NCI-H1930 (cell line): ENCODE measurements around the gene RSBN1.
"Not testable (repeated sequence)": the region's sequence is repeated elsewhere in the genome, so short reads cannot be mapped to it uniquely, and the experiment has no call there.

Experiments used
- DNase-seq, 2 experiments: peaks; one replicate each; lab custom pipeline; 2025; lab: John Stamatoyannopoulos, UW

RSBN1 gene

GRCh38 chr1:113782406-113782805 is 29.9 kb downstream of the RSBN1 start:
- DNase-seq = no peak

DNA sequence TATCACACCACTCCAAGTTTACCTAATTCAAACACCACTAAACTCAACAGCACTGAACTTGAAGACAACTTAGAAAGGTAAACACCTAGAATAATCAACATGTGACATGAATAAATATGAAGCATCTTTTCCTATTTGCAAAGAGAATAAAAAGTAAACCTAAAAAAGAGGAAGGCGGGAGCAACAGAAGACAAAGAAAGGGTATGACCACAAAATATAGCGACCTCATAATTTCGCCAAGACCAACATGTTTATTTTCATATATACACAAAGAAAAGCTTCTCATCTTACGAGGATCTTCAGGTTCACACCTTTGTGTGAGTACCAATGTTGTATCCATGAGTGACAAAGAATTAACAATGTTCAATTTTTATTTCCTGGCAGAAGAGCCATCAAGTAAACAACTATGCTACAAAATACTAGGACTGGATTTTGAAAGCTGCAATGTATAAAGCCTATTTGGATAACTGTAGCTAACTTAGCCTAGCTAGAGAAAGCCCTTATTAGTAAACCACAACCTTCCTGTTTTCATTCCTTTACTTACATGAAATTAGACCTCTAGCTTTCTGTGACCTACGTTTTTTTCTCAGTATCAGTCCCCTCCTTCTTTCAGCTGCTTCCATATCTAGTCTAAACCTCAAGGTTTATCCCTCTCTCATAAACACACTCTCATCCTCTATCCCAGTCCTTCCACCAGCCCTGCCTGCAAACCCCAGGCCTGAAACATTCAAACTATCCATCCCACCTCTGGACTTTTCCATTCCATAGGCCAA is 31.7 kb downstream of the RSBN1 start:
- DNase-seq = no peak

DNA sequence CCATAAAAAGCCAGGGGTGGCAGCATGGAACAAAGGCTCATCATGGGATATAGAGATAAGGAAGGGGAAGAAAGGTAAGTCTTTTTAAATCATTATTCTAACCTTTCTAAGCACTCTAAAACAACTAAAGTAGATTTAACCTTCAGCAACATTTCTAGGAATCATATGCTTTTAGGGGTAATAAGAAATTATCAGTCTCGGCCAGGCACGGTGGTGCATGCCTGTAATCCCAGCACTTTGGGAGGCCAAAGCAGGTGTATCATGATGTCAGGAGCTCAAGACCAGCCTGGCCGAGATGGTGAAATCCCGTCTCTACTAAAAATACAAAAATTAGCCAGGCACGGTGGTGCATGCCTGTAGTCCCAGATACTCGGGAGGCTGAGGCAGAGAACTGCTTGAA is 32.7 kb downstream of the RSBN1 start:
- no peak for DNase-seq

- DNase-seq = no peak
These were observed 34.7 kb downstream of the RSBN1 start for GRCh38 chr1:113777561-113777960.

- no peak for DNase-seq
These were observed 42.2 kb downstream of the RSBN1 start for GRCh38 chr1:113770031-113770430.

GRCh38 chr1:113769601-113769970 is 42.7 kb downstream of the RSBN1 start:
- no peak for DNase-seq

GRCh38 chr1:113768916-113769600 is 43.2 kb downstream of the RSBN1 start:
- DNase-seq = no peak

DNA sequence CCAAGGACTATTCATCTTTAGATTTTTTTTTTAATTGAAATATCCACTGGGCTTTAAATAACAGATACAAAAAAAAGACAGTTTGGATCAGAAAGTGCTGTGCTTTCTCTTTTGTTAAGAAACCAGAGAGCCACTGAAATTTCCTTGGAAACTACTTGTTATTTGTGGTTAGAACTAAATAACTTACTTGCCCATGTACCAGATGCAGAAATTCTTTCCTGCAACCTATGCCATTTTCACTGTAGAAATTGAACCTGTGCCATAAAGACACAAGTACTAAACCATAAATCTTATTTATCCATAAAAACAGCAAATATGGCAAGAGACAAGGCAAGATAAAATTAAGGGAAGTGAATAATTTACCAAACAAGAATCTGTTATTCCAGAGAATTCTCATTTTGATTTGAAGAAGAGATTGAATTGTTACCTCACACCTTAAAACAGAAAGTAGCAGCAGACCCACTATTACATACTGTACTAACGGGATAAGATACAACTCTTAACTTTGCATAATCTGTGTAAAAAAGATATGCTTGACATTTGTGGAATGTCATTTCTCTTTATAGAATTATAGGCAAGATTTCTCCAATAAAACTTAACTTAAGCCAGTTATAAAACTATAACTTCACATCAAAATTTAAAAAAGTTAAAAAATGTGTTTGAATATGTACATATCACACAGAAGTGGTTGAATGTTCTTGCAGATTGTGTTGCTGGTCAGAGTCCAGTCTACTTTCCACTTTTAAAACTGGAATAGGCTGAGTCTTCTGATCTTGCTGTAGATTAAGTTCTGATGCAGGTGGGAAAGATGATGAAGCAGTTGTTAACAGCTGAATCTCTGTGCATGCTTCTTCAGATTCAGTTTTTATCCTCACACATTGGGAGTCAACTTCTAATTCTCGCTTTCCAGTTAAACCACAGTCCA is 46.7 kb downstream of the RSBN1 start:
- DNase-seq = no peak

GRCh38 chr1:113763661-113764060 is 48.6 kb downstream of the RSBN1 start:
- no peak for DNase-seq

DNA sequence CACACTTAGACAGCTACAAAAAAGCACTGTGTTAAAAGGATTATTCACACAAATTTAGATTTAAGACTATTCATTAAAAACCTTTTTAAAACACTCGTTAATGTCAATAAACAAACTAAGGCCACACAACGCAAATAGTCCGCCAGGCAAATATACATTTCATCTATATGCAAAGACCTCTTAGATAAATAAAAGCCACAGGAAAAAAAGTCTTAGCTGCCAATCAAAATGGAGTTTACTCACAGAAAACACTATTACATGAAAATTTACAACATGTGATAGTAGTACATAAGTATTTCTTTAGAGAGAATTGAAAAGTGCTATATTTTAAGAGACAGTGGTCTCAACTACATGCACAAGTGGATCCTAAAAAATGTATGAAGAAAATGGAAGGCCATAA is 50.3 kb downstream of the RSBN1 start:
- no peak for DNase-seq

- peak in 1 of 2 experiments; percentile 4 for DNase-seq
These were observed 51.9 kb downstream of the RSBN1 start for GRCh38 chr1:113760102-113761080.

DNA sequence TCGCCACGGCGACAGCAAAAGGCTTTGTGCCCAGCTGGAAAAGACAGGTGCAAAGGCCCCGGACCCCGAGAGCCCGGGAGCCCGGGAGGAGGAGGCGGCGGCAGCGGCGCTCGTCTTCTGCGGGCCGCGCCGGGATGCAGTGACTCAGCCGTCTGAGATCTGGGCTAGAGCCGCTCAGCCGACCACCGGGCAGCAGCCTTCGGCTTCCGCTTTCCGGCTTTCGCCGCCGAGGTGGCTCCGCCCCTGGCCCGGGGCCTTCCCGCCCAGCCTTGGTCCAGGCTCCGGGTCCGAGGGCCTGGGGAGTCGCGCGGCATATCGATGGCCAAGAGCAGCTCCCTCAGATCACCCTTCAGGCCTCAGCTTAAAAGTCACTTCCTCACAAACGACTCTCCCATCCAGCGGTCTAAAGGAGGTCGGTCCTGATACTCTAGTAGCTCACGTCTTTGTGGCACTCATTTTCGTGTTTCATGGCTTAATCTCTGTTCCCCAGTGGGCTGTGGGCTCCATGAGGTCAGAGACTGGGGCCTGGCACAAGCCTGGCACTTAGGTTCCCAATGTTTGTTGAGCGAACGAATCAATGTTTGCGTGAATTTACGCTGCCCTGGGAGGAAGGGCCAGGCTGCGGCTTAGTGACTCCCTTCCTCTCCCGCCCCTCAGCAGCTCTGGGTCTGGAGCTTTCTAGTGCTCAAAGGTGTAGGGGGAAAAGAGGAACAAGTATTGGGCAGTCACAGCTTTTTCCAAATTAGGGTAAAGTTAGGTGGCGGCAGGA is 52.8 kb downstream of the RSBN1 start, which contains the start of gene PHTF1:
TSS of gene PHTF1 (minus strand) at position 154 of the 769 bp plus-strand sequence. CDS start 783 bp downstream, outside the sequence.
- peak; percentile 40 to 56 for DNase-seq

- peak; percentile 27 to 65 for DNase-seq
These were observed 53.5 kb downstream of the RSBN1 start for GRCh38 chr1:113758631-113759332.

- no peak for DNase-seq
These were observed 55.8 kb downstream of the RSBN1 start for GRCh38 chr1:113756461-113756860.

- not testable (repeated sequence) for DNase-seq
These were observed 58.9 kb downstream of the RSBN1 start for GRCh38 chr1:113753333-113753732.

- DNase-seq = no peak
These were observed 60.8 kb downstream of the RSBN1 start for GRCh38 chr1:113751516-113751915.

GRCh38 chr1:113751114-113751513 is 61.2 kb downstream of the RSBN1 start:
- no peak for DNase-seq

- no peak for DNase-seq
These were observed 62.9 kb downstream of the RSBN1 start for GRCh38 chr1:113749402-113749801.

DNA sequence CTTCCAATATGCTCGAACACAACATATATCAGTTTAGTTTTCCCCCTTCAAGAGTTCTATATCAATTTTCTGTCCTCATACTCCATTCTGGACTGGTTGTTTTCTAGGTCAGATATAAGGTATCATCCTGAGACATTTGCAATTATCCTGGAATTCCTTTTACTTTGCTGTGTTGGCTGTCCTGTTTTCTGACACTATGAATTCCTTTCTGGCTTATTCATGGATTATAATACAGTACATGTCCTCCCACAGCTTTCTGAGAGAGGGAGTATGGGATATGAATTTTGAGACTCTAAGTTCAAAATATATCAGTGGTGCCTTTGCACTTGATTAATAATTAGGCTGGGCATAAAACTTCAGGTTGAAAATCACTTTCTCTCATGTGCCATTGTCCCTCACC is 64.9 kb downstream of the RSBN1 start:
- DNase-seq = no peak

DNA sequence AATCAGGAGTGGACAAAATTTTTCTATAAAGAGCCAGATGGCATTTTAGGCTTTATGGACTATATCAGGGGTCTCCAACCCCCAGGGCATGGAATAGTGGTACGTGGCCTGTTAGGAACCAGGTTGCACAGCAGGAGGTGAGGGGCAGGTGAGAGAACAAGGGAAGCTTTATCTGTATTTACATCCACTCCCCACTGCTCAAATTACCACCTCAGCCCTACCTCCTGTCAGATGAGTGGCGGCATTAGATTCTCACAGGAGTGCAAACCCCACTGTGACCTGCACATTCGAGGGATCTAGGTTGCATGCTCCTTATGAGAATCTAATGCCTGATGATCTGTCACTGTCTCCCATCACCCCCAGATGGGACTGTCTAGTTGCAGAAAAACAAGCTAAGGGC is 66.9 kb downstream of the RSBN1 start:
- no peak for DNase-seq
